Measurements from ENCODE around the gene PDCD2L.
A peak's percentile ranks its signal among the peaks of the same experiment; 100 is the strongest.

PDCD2L gene

GRCh38 chr19:34411216-34411615, 7.0 kb downstream of the PDCD2L start:
- TF ChIP-seq CTCF (conservative IDR thresholded peaks at IDR 0.05; ENCODE audit: low read depth, low read length) = no peak
- DNase-seq (ENCODE audit: low read depth) = no peak
- no peak overlapping the region for H3K4me3 ChIP-seq (ENCODE audit: low read length)

- no peak for DNase-seq (ENCODE audit: low read depth)
- TF ChIP-seq CTCF (conservative IDR thresholded peaks at IDR 0.05; ENCODE audit: low read depth, low read length) = no peak
- no peak overlapping the region for H3K4me3 ChIP-seq (ENCODE audit: low read length)
These were observed 11.9 kb downstream of the PDCD2L start for GRCh38 chr19:34416021-34416545.

GRCh38 chr19:34418300-34418699, 14.1 kb downstream of the PDCD2L start:
- no peak overlapping the region for H3K4me3 ChIP-seq (ENCODE audit: low read length)
- no peak for DNase-seq (ENCODE audit: low read depth)
- no peak for TF ChIP-seq CTCF (conservative IDR thresholded peaks at IDR 0.05; ENCODE audit: low read depth, low read length)

- no peak for DNase-seq (ENCODE audit: low read depth)
- no peak overlapping the region for H3K4me3 ChIP-seq (ENCODE audit: low read length)
- no peak for TF ChIP-seq CTCF (conservative IDR thresholded peaks at IDR 0.05; ENCODE audit: low read depth, low read length)
These were observed 22.0 kb downstream of the PDCD2L start for GRCh38 chr19:34426096-34426661.

GRCh38 chr19:34428549-34429285, 24.5 kb downstream of the PDCD2L start:
- no peak for DNase-seq (ENCODE audit: low read depth)
- TF ChIP-seq CTCF (conservative IDR thresholded peaks at IDR 0.05; ENCODE audit: low read depth, low read length) = no peak

GRCh38 chr19:34429553-34429952, 25.4 kb downstream of the PDCD2L start:
- peak overlapping the region; percentile 97 for H3K4me3 ChIP-seq (ENCODE audit: low read length)
- no peak for TF ChIP-seq CTCF (conservative IDR thresholded peaks at IDR 0.05; ENCODE audit: low read depth, low read length)
- no peak for DNase-seq (ENCODE audit: low read depth)

More at GRCh38 chr19:34428549-34429285, 24.5 kb downstream of the PDCD2L start:
- peak overlapping the region; percentile 97 for H3K4me3 ChIP-seq (ENCODE audit: low read length)

Measured in retinal pigment epithelial cell (primary cell).